EH (cell line): ENCODE results near the gene GPR4.

Experiments used
- DNase-seq: peaks from one replicate; pipeline ENCODE4 v3.0.0-alpha.2; 2015; ENCODE audit warnings: low read depth

Gene GPR4

DNA sequence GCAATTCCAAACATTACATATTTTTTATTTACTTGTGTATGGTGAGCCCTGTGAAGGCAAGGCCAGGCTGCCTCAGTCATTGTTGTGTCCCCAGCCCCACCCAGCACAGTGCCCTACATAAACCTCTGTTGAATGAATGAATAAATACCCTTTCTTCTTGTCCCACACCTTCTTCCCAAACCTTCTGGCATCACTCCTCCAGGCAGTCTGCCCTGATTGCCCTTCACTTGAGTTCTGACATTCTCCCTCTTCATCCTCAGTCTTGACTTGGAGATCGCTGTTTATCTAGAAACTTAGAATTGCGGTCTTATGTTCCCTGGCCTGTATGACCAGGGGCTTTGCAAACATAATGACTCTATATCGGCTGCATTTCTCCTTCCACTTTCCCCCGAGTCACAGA, 12.2 kb downstream of the GPR4 start:
- no peak for DNase-seq

DNA sequence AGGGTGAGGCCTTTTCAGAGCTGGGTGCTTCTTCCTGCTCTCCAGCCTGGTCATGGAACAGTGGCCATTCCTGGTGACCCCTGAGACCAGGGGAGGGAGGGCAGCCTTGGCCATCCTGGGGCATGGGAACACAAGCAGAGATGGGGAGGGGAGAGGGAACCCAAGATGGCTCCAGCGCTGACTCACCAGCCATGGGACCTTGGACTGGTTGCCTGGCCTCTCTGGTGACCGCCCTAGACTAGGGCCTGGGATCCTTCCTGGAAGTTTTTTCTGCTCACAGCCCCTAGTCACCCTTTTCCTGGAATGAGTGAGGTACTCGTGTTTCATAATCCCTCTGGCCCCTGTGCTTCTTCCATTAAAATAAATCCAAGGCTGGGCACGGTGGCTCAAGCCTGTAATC, 14.1 kb downstream of the GPR4 start:
- DNase-seq = no peak

DNA sequence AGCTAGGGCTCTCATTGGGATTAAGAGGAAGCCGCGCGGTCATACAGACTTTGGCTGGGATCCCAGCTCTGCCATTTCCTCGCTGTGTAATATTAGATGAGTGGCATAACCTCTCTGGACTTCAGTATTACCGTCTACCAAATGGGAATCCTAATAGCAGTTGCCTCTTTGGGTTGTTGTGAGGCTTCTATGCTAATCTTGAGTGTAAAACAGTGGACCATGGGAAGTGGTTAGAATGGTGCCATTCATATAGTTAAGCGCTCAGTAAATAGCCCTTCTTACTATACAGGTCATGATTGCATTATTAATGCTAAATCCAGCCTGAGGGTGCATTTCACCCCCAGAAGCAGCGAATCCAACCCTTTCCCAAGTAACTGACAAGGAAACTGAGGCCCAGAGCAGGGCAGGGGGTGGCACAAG, 16.8 kb downstream of the GPR4 start:
- no peak for DNase-seq

DNA sequence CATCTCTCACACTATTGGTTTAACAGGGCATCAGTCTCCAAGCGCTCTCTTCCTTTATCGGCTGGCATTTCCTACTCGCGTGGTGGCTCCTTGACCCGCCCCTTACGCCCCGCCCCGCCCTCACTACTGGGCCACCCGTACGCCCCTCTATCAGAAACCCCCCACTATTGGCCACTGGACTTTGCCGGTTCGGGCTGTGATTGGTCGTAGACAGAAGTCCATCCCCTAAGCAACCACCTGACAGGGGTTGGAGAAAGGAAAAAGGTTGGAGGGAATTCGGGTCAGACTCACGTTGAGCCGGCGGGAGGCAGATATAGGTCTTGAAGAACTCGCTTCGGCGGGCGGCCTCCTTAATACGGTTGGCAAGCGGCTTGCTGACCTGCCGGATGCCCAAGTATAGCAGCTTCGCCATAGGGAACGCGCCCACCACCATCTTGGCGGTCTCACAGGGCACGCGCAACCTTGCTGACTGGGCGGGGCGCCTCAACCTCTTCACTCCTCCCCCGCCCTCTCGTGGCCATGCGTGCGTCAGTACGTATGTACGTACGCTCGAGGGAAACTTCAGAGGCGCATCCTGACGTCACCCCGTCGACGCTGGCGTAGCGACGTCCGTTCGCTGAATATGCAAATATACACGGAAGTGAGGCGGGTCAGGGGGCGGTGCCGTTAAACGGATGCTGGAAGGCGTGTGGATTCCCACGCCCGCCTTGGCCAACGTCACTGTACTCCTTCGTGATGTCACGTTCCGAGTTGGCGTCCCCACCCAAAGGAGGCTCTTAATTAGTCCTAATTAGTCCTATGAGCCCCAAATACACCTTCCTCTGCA, 17.5 kb downstream of the GPR4 start, which contains the start of gene OPA3:
OPA3 (minus strand) TSS at position 471 of the 826 bp plus-strand sequence; CDS start at position 433, 38 bp downstream.
- DNase-seq = peak; percentile 100

DNA sequence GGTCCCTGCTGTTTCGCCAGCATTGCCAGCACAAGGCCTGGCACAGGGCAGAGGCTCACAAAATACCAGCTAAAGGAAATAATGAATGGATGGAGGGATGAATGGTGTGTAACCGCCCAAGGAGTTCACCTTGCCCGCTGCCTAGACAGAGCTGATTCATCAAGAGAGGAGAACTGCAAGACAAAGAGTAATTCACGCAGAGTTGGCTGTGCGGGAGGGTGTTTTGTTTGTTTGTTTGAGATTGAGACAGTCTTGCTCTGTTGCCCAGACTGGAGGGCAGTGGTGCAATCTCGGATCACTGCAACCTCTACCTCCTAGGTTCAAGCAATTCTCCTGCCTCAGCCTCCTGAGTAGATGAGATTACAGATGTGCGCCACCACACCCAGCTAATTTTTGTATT, 20.4 kb downstream of the GPR4 start:
- no peak for DNase-seq

DNA sequence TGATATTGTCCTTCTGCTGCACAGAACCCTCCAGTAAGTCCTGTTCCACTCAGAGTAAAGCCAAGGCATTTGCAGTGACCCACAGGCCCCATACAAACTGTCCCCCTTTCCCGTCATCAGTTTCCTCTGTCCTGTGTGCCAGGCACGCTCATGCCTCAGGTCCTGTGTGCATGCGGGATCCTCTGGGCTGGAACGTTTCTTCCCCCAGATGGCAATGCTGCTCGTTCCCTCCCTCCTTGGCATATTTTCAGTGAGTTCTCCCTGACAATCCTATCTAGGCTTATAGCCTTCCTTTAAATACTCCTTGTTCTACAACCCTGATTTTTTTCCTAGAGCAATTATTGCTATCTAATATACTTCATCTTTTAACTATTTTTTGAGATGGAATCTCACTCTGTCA, 23.2 kb downstream of the GPR4 start:
- DNase-seq = no peak

DNA sequence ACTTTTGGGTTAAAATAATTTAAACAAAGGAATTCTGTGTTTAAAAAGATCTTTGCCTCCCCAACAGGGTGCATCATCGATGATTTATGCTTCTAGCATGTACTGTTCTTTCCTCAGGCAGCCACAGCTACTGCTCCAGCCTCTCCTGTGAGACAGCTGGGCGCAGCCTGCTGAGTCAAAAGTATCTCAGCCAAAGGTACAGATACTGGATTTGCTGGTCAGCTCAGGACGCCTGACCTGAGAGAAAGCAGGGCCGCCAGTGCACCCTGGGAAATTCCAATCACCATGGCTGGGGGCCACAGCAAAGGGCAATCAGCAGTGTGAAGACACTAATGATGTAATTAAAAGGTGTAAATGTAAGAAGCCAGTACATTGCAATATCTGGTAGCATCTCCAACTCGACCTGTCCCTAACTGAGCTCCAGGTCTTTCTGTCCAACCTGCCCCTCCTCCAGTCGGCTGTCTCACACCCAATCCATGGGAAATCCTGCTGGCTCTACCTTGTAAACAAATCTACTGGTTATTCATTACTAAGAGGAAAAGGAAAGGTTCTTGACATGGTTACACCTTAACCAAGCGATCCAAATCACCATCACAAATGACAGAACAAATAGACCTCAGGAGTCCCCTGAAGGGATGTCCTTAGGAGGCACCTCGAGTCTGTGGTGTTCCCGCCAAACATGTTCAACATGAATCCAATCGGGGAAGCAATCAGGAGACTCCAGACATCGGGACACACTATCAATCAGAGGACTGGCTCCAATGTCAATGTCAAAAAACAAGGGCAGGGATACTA, 24.7 kb downstream of the GPR4 start:
- DNase-seq = peak; percentile 94

DNA sequence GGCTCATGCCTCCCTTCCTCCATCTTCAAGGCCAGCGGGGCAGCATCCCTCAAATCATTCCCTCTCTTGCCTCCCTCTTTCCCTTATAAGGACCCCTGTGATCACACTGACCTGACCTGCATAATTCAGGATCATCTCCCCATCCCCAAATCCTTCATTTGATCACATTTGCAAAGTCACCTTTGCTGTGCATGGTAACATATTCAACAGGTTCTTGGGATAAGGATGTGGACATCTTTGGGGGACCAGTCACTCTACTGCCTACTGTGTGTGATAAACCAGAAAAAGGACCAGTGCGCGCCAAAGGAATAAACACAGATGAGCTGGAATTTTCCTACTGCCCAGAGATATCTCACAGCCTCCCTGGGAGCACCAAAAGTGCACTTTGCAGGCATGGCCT, 25.3 kb downstream of the GPR4 start:
- DNase-seq = no peak

DNA sequence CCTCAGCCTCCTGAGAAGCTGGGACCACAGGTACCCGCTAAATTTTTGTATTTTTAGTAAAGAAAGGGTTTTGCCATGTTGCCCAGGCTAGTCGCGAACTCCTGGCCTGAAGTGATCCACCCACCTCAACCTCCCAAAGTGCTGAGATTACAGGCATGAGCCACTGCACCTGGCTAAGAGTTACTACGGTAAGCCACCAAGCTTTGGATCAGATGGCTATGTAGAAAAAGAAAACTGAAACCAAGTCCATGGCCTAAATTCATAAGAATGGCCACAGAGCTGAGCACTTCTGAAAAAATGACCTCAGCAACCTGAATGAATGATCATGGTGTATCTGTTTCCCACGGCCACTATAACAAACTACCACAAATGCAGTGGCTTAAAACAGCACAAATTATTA, 26.8 kb downstream of the GPR4 start:
- DNase-seq = no peak

DNA sequence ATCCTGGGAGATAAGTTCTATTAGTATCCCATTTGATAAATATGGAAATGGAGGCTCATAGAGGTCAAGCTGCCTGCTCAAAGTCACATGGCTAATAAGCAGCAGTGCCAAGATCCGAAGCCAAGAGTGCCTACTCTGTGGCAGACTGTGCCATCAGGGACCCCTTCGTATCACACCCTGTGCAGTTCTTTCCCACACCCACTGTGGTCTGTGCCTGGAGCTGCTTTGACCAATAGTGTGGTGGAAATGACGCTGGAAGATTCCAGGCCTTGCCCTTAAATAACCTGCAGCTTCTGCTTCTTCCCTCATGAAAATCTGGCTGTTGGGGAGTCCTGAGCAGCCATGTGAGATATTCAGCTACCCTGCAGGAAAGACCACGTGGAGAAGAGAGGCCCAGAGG, 27.5 kb downstream of the GPR4 start:
- no peak for DNase-seq

DNA sequence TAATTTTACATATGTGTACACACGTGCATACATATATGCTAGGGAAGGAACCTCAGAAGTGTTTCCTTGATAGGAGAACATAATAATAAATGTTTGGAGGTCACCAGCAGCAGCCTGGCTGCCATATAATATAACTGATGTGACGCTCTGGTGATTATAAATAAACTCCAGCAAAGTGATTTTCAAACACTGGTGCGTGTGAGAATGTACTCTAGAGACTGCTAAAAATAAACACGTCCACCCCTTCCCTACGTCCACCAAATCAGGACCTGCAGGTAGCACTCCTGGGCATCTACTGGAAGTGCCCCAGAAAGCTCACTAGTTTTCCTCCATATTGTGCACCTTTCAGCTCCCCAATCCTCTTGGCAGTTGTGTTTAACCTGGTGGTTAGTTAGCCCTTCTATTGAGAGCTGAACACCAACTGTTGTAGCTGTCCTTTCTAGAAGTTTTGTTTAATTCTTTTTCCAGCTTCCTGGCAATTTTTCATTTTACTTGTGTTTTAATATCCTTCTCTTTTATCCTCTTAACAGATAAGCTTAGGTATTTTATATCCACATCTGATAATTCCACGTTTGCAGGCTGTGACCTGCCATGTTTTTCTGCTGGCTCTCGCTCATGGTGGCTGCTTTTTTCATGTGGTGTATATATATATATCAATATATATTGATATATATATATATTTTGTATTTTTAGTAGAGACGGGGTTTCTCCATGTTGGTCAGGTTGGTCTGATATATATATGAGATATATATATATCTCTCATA, 30.4 kb downstream of the GPR4 start:
- DNase-seq = no peak

DNA sequence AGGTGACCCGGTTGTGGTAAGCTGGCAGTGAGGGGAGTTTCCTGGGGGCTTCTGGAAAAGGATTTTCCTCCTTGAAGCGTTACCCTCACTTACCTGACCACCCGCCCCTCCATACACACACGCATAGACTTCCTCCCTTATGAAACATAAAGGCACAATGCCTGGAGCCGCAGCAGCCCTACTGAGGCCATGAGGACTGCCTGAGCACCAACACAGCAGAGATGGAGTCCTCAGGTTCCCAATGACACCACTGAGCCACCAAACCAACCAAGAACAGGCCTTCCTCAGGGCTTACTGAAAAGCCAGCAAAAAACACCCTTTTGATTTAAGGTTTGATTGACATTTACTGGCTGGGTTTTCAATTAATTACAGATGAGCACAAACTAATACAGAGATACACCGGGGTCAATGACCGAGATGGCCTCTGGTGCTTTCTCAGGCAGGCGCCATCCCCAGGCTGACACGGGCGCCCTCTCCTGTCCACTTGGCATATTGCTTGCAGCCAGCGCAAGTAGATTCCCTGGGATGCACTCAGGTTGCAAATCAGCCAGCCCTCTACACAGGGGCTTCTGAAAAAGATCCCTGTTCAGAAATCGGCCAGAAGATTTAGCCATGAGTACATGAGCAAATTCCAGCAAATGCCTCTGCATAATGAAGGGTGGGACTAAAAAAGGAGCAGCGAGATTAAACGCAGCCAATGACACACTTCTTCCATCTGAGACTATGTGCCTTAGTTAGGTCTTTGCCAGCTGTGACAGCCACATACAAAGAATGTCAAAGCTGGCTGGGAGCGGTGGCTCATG, 32.2 kb downstream of the GPR4 start:
- peak; percentile 58 for DNase-seq

DNA sequence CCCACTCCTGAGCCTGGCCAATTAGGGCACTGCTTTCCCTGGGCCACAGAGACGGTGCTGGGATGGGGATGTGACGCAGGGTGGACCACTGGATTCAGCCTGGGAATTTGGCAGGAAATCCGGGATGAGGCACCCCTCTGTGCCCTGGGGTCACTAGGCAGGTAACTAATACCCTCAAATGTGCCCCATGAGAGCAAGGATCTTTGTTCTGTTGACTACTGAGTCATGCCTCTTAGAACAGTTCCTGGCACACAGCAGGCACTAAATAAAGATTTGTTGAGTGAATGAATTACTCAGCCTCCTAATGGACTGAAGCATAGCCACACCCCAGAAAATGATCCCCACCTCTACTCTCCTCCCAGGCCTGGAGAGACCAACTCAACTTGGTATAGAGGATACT, 33.3 kb downstream of the GPR4 start:
- DNase-seq = peak; percentile 67

DNA sequence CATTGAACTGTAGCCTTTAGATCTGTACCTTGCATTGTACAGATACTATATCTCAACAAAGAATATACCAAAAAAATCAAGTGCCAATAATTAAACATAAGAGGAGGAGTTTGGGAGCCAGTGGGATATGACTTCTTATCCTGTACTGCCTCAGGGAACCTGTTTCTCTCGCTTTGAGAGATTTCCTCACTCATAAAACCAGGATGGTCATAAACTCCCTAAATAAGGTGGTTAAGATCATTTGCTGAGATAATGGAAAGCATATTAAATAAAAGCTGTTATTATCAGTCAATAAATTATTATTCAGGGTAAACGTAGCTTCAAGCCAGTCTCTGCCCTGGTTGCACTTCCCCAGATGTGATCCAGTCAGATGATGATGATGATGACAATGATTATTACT, 34.4 kb downstream of the GPR4 start:
- DNase-seq = no peak

DNA sequence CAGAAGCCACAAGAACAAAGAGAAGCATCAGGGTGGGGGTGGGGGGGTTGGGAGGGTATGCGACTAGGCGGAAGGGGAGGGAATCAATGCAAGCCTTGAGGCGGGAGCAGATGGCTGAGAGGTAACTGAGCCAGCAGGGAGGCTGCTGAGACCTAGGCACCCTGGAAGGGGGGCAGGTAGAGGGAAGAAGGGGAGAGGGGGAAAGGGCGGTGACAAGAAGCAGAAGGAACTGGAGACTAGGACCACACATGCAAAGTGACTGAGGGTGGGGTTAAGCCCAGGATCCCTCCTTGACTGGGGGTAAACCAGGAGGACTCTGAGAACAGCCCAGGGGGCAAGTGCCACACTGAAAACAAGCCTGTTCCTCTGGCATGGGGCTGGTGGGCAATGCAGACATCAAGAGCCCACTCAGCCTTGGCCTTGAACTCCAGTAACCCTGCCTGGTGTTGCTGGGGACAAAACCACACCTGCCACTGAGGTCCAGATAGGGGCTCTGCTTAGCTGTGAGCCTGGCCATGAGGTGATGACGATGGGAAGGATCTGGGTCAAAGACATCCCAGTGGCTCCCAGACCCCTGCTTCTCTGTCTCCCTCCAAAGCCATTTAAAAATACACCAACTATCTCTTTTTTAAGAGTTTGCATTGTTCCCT, 37.8 kb downstream of the GPR4 start:
- DNase-seq = no peak

DNA sequence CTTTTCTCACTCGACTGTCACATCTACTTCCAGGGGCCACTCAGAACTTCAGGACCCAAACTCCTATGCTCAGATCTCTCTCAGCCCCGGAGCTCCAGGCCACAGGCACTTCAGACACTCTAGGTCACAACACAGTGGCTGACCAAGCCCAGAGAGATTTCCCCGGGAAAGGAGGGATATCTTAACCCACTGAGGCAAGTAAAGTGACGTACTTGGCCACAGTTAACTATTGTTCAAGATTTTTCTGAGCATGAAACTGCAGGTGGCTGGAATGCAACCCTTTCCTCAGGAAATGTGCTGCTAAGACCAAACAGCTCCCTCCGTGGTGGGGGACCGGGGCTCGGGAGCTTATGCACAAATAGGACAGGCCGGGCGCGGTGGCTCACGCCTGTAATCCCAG, 41.3 kb downstream of the GPR4 start:
- no peak for DNase-seq

DNA sequence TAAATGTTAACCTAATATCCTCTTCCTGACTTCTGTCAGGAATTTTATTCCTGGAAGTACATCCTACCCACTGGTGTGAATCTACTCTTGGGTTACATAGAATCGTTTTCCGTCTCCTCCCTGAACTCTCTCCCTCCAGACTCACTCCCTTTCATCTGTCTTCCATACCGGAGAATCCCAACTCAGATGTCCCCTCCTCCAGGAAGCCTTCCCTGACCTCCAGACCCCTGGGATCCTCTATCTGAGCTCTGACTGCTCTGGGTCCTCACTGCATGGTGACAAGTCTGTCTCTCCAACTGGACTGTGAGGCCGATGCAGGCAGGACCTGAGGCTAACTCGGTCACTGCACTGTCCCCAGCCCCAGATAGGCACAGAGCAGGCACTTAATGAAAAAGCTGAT, 42.0 kb downstream of the GPR4 start:
- no peak for DNase-seq

DNA sequence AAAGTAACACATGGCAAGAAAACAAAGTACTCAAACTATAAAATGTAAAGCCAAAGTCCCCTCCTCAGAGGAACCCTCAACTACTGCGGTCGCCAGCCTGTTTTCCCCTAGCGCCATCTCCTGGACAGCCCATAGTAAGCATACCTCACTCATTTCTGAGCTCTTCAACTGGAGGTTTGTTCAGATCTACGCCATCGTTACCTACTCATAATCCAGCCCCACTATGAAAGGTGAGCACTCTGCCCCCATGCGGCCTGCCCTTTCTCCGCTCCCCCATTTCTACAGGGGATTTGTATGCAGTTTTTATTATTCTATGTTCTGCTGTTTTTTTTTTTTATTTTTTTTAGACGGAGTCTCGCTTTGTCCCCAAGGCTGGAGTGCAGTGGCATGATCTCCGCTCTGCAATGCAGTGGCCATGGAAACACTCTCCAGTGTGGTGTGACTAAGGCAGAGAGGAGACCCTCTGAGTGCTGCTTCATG, 43.6 kb downstream of the GPR4 start:
- DNase-seq = peak; percentile 56

DNA sequence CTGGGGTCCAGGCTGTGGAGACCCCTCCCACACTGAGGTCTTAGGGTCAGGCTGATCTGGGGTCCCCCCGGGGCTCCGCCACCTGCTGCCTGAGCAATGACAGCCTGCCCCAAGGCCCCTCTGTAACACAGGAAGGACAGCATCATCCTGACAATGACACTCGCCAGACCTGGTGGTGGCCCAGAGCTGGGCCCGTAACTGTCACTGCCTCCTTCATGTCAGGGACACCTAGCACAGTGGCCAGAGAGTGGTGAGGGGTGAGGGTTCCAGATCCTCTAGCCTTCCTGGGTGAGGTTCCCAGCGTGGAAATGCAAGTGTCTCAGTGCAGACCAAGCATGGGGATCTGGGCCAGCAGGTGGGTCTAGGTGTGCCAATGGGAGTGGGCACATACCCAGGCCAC, 45.2 kb downstream of the GPR4 start:
- no peak for DNase-seq

DNA sequence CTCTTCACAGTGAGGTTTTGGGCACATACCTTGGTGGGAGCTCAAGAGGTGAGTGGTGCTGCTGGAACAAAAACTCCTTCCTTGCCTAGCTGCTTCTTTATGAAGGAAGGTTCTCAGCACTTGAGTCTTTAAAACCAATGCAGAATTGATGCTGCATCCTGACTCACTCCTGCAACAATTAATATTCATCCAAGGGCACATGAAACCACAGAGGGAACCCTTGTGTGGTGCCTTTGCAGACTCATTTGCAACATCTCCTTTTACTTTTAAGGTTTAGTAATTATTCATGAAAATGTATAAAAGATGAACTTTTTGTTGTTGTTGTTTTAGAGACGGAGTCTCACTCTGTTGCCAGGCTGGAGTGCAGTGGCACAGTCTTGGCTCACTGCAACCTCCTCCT, 47.5 kb downstream of the GPR4 start:
- DNase-seq = no peak

DNA sequence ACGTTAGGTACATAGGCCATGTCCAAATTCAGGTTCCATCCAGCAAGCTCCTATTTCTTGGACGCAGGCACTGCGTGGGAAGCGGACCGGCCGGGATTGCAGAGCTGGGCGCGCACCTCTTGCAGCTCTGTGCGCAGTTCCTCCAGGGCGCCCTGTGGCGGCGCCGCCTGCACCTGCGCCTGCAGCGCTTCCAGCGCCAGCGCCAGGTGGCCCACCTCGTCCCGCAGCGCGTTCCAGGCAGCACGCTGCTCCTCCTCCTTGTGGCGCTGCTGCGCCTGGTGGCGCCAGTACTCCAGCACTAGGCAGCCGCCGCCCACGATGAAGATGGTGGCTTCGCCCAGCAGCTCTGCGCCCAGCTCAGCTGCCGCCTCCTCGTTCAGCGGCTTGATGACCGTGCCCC, 48.5 kb downstream of the GPR4 start:
- DNase-seq = no peak
